Activated naive CD4-positive, alpha-beta T cell treated with anti-CD3 and anti-CD28 coated beads for 36 hours (primary cell): Measurements from ENCODE around the gene ETV6. TPM values are rescaled to one million over a fixed set of nuclear protein-coding genes. Genes with fewer than 3 reads are reported as not detected.

Experiments
- CTCF ChIA-PET: fragments of 350-600 bp; sonication (Branson Sonifier 250); formaldehyde crosslinking; loops from one replicate; lab custom pipeline; 2021; ENCODE audit warnings: antibody characterized with exemption; lab: Charles Lee
- DNase-seq: peaks from one replicate; pipeline ENCODE4 v3.0.0-alpha.2; 2020
- H3K27ac Mint-ChIP-seq: one replicate; pipeline ENCODE4 v1.8.0; 2021; ENCODE audit warnings: mild to moderate bottlenecking, mixed read lengths
- H3K27me3 Mint-ChIP-seq: one replicate; pipeline ENCODE4 v1.8.0; 2021; ENCODE audit warnings: low read depth, mixed read lengths
- H3K36me3 Mint-ChIP-seq: one replicate; pipeline ENCODE4 v1.8.0; 2021; ENCODE audit warnings: low read depth, mixed read lengths
- H3K4me1 Mint-ChIP-seq: one replicate; pipeline ENCODE4 v1.8.0; 2021; ENCODE audit warnings: low read depth, mixed read lengths
- H3K4me3 Mint-ChIP-seq: one replicate; pipeline ENCODE4 v1.8.0; 2021; ENCODE audit warnings: mild to moderate bottlenecking, moderate library complexity, mixed read lengths
- H3K9me3 Mint-ChIP-seq: one replicate; pipeline ENCODE4 v1.8.0; 2021; ENCODE audit warnings: mixed read lengths
- intact Hi-C: fragments of 100-400 bp; cut with micrococcal nuclease; formaldehyde crosslinking; loops from one replicate; pipeline ENCODE4 v1.15.1; 2023
- total RNA-seq, 2 experiments: library from RNA; stranded (reverse); gene quantifications; one replicate each; pipeline ENCODE4 v1.2.3, GENCODE V29; 2021

The ETV6 gene
- total RNA-seq, 2 experiments from 2014 or later, result 48.1 to 48.6 TPM

DNA sequence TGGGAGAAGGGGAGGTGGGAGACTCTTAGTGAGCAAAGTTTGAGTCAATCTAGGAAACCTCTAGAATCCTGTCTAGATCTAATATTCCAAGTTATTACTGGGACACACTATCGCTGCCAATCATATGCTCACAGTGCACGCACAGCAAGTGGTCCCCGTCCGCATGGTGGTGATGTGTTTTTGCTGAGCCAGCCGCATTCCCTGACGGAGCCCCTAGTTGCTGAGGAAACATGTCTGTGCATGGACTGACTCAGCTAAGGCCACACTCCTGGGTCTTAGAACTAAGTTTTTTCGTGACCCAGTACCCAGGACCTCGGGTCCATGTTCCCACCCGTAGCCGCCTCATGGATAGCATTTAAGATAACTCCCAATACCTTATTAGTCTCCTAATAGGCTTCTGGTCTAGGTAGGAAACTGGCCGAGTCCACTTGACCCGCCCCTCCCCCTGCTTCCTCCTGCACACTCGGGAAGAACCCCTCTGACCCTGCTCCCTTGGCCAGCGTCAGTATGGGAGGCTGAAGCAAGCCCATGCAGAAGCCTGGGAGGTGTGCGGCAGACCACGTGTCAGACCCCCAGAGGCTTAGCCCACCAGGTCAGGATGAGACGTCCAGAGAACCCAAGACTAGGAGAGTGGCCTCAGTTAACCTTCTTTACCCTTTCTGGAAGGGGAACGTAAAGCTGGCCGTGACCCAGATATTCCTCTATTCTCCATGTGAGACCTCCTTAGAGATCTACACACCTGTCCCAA lies 200.5 kb downstream of the ETV6 start:
- peaks cover 13% of the 10 kb centered on the region for H3K4me1 Mint-ChIP-seq

DNA sequence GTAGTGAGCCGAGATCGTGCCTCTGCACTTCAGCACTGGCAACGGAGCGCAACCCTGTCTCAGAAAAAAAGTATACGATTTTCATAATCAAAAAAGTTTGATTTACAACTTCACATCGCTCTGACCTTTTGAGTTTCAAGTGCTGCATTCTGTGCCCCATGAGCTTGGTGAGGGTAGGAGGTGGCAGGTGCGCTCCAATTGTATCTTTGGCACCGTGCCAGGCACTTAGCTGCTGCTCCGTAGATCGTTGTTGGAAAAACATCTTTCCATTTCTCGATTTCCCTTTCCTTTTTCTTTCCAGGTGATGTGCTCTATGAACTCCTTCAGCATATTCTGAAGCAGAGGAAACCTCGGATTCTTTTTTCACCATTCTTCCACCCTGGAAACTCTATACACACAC lies 203.7 kb downstream of the ETV6 start:
- H3K27ac Mint-ChIP-seq, result no peak overlapping the region
- CTCF ChIA-PET, result interaction anchor here (0.6 to 0.9 kb wide), 2 partner anchors 179 to 375 kb away, joined by 3 to 4 read pairs; no protein-coding TSS in a partner anchor
- H3K36me3 Mint-ChIP-seq, result peaks cover 49% of the 10 kb centered on the region
- DNase-seq, result no peak
- no peaks in the 10 kb centered on the region for H3K9me3 Mint-ChIP-seq
- intact Hi-C loops, result no loop called here
- peaks cover 26% of the 10 kb centered on the region for H3K4me1 Mint-ChIP-seq
- no peak overlapping the region for H3K4me3 Mint-ChIP-seq
- H3K27me3 Mint-ChIP-seq, result no peaks in the 10 kb centered on the region

More for the DNA sequence above, 200.5 kb downstream of the ETV6 start:
- Mint-ChIP-seq H3K9me3 (no peaks in the 10 kb centered on the region), H3K36me3 (peaks cover 42% of the 10 kb centered on the region), H3K4me3 (no peak overlapping the region), H3K27ac (no peak overlapping the region), H3K27me3 (no peaks in the 10 kb centered on the region)
- CTCF ChIA-PET, result no interaction called here
- DNase-seq, result no peak
- intact Hi-C loops, result no loop called here

DNA sequence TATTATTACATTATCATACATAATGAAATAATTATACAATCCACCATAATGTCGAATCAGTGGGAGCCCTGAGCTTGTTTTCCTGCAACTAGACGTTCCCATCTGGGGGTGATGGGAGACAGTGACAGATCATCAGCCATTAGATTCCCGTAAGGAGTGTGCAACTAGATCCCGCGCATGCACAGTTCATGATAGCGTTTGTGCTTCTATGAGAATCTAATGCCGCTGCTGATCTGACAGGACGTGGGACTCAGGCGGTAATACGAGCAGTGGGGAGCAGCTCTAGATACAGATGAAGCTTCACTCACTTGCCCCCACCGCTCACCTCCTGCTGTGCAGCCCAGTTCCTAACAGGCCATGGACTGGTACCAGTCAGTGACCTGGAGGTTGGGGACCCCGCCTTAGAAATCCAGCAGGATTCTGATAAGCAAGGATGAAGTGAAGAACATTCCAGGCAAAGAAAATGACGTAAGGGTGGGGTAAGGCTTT lies 204.6 kb downstream of the ETV6 start:
- CTCF ChIA-PET, result no interaction called here
- no peak overlapping the region for H3K4me3 Mint-ChIP-seq
- peaks cover 53% of the 10 kb centered on the region for H3K36me3 Mint-ChIP-seq
- H3K27me3 Mint-ChIP-seq, result no peaks in the 10 kb centered on the region
- no peaks in the 10 kb centered on the region for H3K9me3 Mint-ChIP-seq
- no peak for DNase-seq
- peaks cover 26% of the 10 kb centered on the region for H3K4me1 Mint-ChIP-seq
- no peak overlapping the region for H3K27ac Mint-ChIP-seq
- intact Hi-C loops, result no loop called here

DNA sequence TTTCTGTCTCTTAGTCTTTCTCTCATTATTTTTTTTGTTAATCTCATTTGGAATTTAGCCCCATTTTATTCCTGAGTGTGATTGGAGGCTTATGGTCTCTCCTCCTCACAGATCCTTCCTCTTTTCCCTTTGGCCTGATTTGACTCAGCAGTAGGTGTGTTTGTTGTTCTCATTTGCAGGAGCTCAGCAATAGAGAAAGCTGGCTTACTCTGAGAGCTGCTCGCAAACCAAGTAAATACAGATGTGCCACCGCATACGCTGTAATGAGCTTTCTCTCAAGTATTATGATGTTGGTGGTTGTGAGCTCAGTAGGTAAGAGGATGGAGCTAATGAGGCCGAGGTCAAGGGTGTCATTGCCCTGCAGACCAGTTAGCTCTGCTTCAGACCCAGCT lies 206.5 kb downstream of the ETV6 start:
- Mint-ChIP-seq H3K9me3 (no peaks in the 10 kb centered on the region), H3K4me1 (peaks cover 33% of the 10 kb centered on the region), H3K4me3 (no peak overlapping the region), H3K36me3 (peaks cover 58% of the 10 kb centered on the region), H3K27me3 (no peaks in the 10 kb centered on the region), H3K27ac (peak overlapping the region; percentile 10)
- CTCF ChIA-PET, result interaction anchor here (0.5 to 2.6 kb wide), 7 partner anchors 8 to 276 kb away, joined by 3 to 13 read pairs (median 4); no protein-coding TSS in a partner anchor
- intact Hi-C loops, result no loop called here
- no peak for DNase-seq

- CTCF ChIA-PET, result interaction anchor here (0.6 to 2.6 kb wide), 5 partner anchors 60 to 283 kb away, joined by 3 to 13 read pairs (median 9); no protein-coding TSS in a partner anchor
- no peak for DNase-seq
- intact Hi-C loops, result no loop called here
- peaks cover 37% of the 10 kb centered on the region for H3K4me1 Mint-ChIP-seq
- no peaks in the 10 kb centered on the region for H3K9me3 Mint-ChIP-seq
- no peaks in the 10 kb centered on the region for H3K27me3 Mint-ChIP-seq
- H3K27ac Mint-ChIP-seq, result no peak overlapping the region
- H3K36me3 Mint-ChIP-seq, result peaks cover 66% of the 10 kb centered on the region
- H3K4me3 Mint-ChIP-seq, result no peak overlapping the region
Observed at GRCh38 chr12:11856971-11857370, 207.5 kb downstream of the ETV6 start.

DNA sequence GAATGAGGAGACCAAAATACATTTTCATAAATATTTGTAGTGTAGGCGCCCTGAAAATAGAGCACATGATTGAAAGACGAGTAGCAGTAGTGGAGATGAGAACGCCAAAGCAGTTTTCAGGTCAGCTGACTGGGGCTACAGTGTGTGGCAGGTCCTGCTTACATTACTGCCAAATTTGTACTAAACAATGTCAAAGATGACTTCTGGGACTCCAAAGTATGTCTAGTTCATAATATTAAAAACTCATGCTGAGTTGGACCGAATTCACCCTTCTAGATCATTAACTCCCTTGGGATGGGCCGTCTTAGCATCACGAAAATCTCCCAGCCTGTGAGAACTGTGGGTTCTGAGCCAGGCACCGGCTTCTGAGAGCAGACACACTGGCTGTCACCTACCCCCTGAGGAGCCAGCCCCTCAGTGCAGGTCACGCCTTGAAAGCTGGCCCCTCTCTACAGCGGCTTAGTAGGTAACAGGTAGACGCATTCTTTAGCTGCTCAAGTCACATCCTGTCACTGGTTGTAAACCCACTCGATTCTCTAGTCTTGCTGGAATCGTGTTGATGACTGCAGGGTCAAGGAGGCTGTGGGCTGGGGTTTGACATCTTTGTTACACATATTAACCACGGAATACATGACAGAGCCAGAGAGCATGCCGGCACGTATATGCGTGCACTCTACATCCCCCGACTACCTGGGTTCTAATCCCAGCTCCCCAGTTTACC lies 210.4 kb downstream of the ETV6 start:
- Mint-ChIP-seq H3K4me1 (peaks cover 31% of the 10 kb centered on the region), H3K27ac (no peak overlapping the region), H3K36me3 (peaks cover 71% of the 10 kb centered on the region), H3K4me3 (no peak overlapping the region), H3K9me3 (no peaks in the 10 kb centered on the region), H3K27me3 (no peaks in the 10 kb centered on the region)
- CTCF ChIA-PET, result no interaction called here
- intact Hi-C loops, result no loop called here
- DNase-seq, result peak; percentile 24

DNA sequence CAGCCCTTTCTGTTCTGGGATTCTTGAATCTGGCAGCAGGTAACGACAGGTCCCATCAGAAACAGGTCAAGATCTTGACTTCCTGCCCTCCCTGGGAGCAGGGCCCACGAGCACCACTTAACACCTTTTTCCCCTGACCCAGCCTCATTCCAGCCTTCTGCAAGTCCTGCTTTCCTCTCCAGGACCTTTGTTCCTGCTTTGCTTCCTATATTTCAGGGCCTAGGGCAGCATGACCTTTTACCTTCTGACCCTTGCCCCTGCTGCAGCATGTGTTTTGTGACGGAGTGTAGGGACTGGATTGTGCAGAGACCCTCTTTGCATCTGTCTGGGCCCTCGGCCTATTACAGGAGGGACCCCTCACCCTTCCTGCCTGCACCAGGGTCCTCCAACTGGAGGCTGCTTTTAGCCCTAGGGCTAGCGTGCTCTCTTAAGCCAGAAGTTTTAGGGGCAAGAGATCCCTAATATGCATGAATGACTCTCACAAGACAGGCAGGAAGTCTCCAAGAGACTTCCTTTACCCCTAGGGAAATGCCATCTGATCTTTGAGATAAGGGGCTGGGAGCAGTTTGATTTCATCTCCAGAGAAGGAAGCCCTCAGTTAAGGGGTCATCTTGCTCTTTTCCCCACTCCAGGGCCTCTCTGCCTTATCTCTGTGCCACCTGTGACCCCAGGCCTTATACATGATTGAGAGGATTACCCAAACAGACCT lies 211.8 kb downstream of the ETV6 start:
- CTCF ChIA-PET, result no interaction called here
- no peak overlapping the region for H3K4me3 Mint-ChIP-seq
- H3K4me1 Mint-ChIP-seq, result peaks cover 18% of the 10 kb centered on the region
- H3K27ac Mint-ChIP-seq, result no peak overlapping the region
- no peaks in the 10 kb centered on the region for H3K27me3 Mint-ChIP-seq
- DNase-seq, result no peak
- peaks cover 68% of the 10 kb centered on the region for H3K36me3 Mint-ChIP-seq
- H3K9me3 Mint-ChIP-seq, result peaks cover 10% of the 10 kb centered on the region
- intact Hi-C loops, result no loop called here

DNA sequence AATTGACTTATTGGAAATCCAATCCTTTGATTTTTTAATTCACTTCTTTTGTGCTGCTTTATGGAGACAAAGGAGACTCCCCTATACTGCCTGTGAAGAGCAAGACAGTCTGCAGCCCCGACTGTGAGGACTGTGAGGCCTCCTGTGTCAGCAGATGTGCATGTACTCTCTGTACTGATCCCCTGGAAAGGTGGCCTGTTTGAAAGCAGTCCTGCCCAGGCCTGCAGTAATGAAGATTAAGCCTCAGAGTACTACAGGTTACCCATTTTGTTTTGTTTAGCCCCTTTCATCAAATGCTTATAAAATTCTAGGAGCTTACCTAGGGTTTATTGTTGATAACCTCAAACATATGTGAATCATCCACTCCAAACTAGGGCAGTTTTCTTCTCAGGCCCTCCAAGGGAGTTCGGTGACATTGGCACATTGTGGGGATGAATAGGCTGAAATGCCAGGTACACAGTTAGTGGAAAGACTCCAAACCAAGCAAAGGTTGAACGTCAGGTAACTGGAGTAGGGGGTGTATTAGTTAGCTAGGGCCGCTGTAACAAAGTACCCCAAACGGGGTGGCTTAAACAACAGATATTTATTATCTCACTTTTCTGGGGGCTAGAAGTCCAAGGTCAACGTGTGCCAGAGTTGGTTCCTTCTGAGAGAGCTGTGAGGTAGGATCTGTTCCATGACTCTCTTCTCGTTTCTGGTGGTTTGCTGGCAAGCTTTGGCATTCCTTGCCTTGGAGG lies 212.6 kb downstream of the ETV6 start:
- Mint-ChIP-seq H3K27ac (no peak overlapping the region), H3K27me3 (no peaks in the 10 kb centered on the region), H3K4me1 (peaks cover 18% of the 10 kb centered on the region), H3K36me3 (peaks cover 71% of the 10 kb centered on the region), H3K9me3 (peaks cover 14% of the 10 kb centered on the region), H3K4me3 (no peak overlapping the region)
- DNase-seq, result no peak
- intact Hi-C loops, result no loop called here
- CTCF ChIA-PET, result no interaction called here

GRCh38 chr12:11862798-11863197 lies 213.3 kb downstream of the ETV6 start:
- Mint-ChIP-seq H3K27me3 (no peaks in the 10 kb centered on the region), H3K27ac (no peak overlapping the region), H3K4me1 (peaks cover 24% of the 10 kb centered on the region), H3K36me3 (peaks cover 71% of the 10 kb centered on the region), H3K9me3 (peaks cover 14% of the 10 kb centered on the region), H3K4me3 (no peak overlapping the region)
- intact Hi-C loops, result no loop called here
- DNase-seq, result no peak
- CTCF ChIA-PET, result interaction anchor here (0.6 kb wide), 1 partner anchor 197 kb away, joined by 3 read pairs; no protein-coding TSS in a partner anchor

GRCh38 chr12:11863478-11863906 lies 214.0 kb downstream of the ETV6 start:
- Mint-ChIP-seq H3K36me3 (peaks cover 72% of the 10 kb centered on the region), H3K9me3 (peaks cover 14% of the 10 kb centered on the region), H3K27ac (no peak overlapping the region), H3K4me3 (no peak overlapping the region), H3K4me1 (peaks cover 30% of the 10 kb centered on the region), H3K27me3 (no peaks in the 10 kb centered on the region)
- intact Hi-C loops, result no loop called here
- no peak for DNase-seq
- CTCF ChIA-PET, result no interaction called here

- intact Hi-C loops, result no loop called here
- CTCF ChIA-PET, result no interaction called here
- H3K4me1 Mint-ChIP-seq, result peaks cover 30% of the 10 kb centered on the region
Observed at GRCh38 chr12:11863988-11864387, 214.5 kb downstream of the ETV6 start.

More at GRCh38 chr12:11863988-11864387, 214.5 kb downstream of the ETV6 start:
- no peak for DNase-seq
- no peaks in the 10 kb centered on the region for H3K27me3 Mint-ChIP-seq
- no peak overlapping the region for H3K27ac Mint-ChIP-seq
- H3K9me3 Mint-ChIP-seq, result peaks cover 14% of the 10 kb centered on the region
- no peak overlapping the region for H3K4me3 Mint-ChIP-seq
- peaks cover 68% of the 10 kb centered on the region for H3K36me3 Mint-ChIP-seq
